WTC11 (cell line): ENCODE data around the gene FUT6. TPM values are rescaled to one million over a fixed set of nuclear protein-coding genes. Genes with fewer than 3 reads are reported as not detected.

Experiments
- ATAC-seq: fragments of 200-7000 bp; cut with Tn5 transposase; 2 replicates; pipeline ENCODE4 v1.10.0; 2021; ENCODE audit warnings: mild to moderate bottlenecking, moderate library complexity
- CTCF ChIA-PET: fragments of 300-600 bp; sonication (Branson Sonifier 250); formaldehyde crosslinking; loops from one replicate; lab custom pipeline; 2021; ENCODE audit warnings: antibody characterized with exemption; lab: Charles Lee
- POLR2A ChIA-PET: fragments of 350-600 bp; sonication (Branson Sonifier 250); formaldehyde crosslinking; loops from one replicate; lab custom pipeline; 2021; ENCODE audit warnings: antibody characterized with exemption; lab: Charles Lee
- DNase-seq: peaks from one replicate; pipeline ENCODE4 v3.0.0; 2021; ENCODE audit warnings: low spot score
- H3K27ac Mint-ChIP-seq: 2 replicates; pipeline ENCODE4 v1.8.0; 2021; ENCODE audit warnings: mixed read lengths
- H3K27me3 Mint-ChIP-seq: 2 replicates; pipeline ENCODE4 v1.8.0; 2021; ENCODE audit warnings: low read depth, mild to moderate bottlenecking, moderate library complexity, mixed read lengths
- H3K36me3 Mint-ChIP-seq: 2 replicates; pipeline ENCODE4 v1.8.0; 2021; ENCODE audit warnings: mixed read lengths
- H3K4me1 Mint-ChIP-seq: 2 replicates; pipeline ENCODE4 v1.8.0; 2022; ENCODE audit warnings: mixed read lengths
- H3K4me3 Mint-ChIP-seq: 2 replicates; pipeline ENCODE4 v1.8.0; 2021; ENCODE audit warnings: mild to moderate bottlenecking, moderate library complexity, mixed read lengths
- H3K9me3 Mint-ChIP-seq: 2 replicates; pipeline ENCODE4 v1.8.0; 2021; ENCODE audit warnings: mixed read lengths
- AR ChIP-seq: fragments of 250-450 bp; sonication (Bioruptor Pico); IDR thresholded peaks from 2 replicates; pipeline ENCODE4 v1.9.0; 2021; ENCODE audit warnings: mild to moderate bottlenecking
- ATF2 ChIP-seq: sonication (generic); formaldehyde crosslinking; IDR thresholded peaks from 2 replicates; pipeline ENCODE4 v1.8.1; 2022; ENCODE audit warnings: low read depth, missing genetic modification reagents, borderline replicate concordance
- CDX4 ChIP-seq: fragments of 250-450 bp; sonication (Bioruptor Pico); IDR thresholded peaks from 2 replicates; pipeline ENCODE4 v1.9.0; 2021; ENCODE audit warnings: moderate library complexity, mild to moderate bottlenecking, inconsistent platforms, borderline replicate concordance
- CREM ChIP-seq: sonication (generic); formaldehyde crosslinking; IDR thresholded peaks from 2 replicates; pipeline ENCODE4 v1.8.1; 2022; ENCODE audit warnings: mild to moderate bottlenecking, missing genetic modification reagents, moderate library complexity
- E2F4 ChIP-seq: sonication (generic); formaldehyde crosslinking; IDR thresholded peaks from 2 replicates; pipeline ENCODE4 v1.8.1; 2022; ENCODE audit warnings: low read depth, mild to moderate bottlenecking, moderate library complexity, missing genetic modification reagents, borderline replicate concordance
- EMX1 ChIP-seq: fragments of 250-450 bp; sonication (Bioruptor Pico); IDR thresholded peaks from 2 replicates; pipeline ENCODE4 v1.8.0; 2021; ENCODE audit warnings: mild to moderate bottlenecking
- GABPB1 ChIP-seq: sonication (generic); formaldehyde crosslinking; IDR thresholded peaks from 2 replicates; pipeline ENCODE4 v1.8.1; 2023; ENCODE audit warnings: mild to moderate bottlenecking, missing genetic modification reagents
- GTF2I ChIP-seq: fragments of 250-450 bp; sonication (Bioruptor Pico); conservative IDR thresholded peaks from 2 replicates; pipeline ENCODE4 v1.4.0; 2021; ENCODE audit warnings: mild to moderate bottlenecking
- NFE2L1 ChIP-seq: sonication (generic); formaldehyde crosslinking; IDR thresholded peaks from 2 replicates; pipeline ENCODE4 v1.8.1; 2023; ENCODE audit warnings: missing genetic modification reagents
- OVOL2 ChIP-seq: fragments of 250-450 bp; sonication (Bioruptor Pico); IDR thresholded peaks from 2 replicates; pipeline ENCODE4 v1.9.0; 2021; ENCODE audit warnings: mild to moderate bottlenecking, borderline replicate concordance
- TCF7 ChIP-seq: sonication (generic); formaldehyde crosslinking; IDR thresholded peaks from 2 replicates; pipeline ENCODE4 v1.8.0; 2022; ENCODE audit warnings: mild to moderate bottlenecking, low read depth, missing genetic modification reagents, moderate library complexity
- total RNA-seq: library from RNA; stranded (reverse); gene quantifications from 3 replicates; pipeline ENCODE4 v1.2.3, GENCODE V29; 2021
- TF ChIP-seq, protein P1 (sequence below): sonication (generic); formaldehyde crosslinking; IDR thresholded peaks from 2 replicates; pipeline ENCODE4 v1.8.0; 2023; ENCODE audit warnings: missing genetic modification reagents, mild to moderate bottlenecking, borderline replicate concordance
- TF ChIP-seq, protein P2 (sequence below): fragments of 250-450 bp; sonication (Bioruptor Pico); IDR thresholded peaks from 2 replicates; pipeline ENCODE4 v1.9.0; 2021; ENCODE audit warnings: mild to moderate bottlenecking, borderline replicate concordance
- TF ChIP-seq, protein P3 (sequence below): fragments of 200-600 bp; IDR thresholded peaks from 2 replicates; pipeline ENCODE4 v1.8.0; 2022; ENCODE audit warnings: antibody characterized with exemption

FUT6 gene
- total RNA-seq, 1 experiment from 2014 or later, result not detected

- H3K4me3 Mint-ChIP-seq, result no peak overlapping the region
- H3K27me3 Mint-ChIP-seq, result peaks cover 9% of the 10 kb centered on the region
- ATAC-seq (no peak), DNase-seq (no peak)
- no peak overlapping the region for H3K27ac Mint-ChIP-seq
- no peaks in the 10 kb centered on the region for H3K36me3 Mint-ChIP-seq
- ChIA-PET CTCF (interaction anchor here (0.7 to 6.1 kb wide), 3 partner anchors 9 to 201 kb away, joined by 3 to 70 read pairs (median 4); partner anchors contain the start of gene NRTN), POLR2A (interaction anchor here (0.6 kb wide), 1 partner anchor 122 kb away, joined by 6 read pairs; no protein-coding TSS in a partner anchor)
- no peaks in the 10 kb centered on the region for H3K4me1 Mint-ChIP-seq
- H3K9me3 Mint-ChIP-seq, result no peaks in the 10 kb centered on the region
- 0 out of 2 replicates have a peak, but pooled peaks have one; percentile 68 for TF ChIP-seq GTF2I
- no peak for TF ChIP-seq ATF2
These were observed 18.7 kb downstream of the FUT6 start for GRCh38 chr19:5820785-5821184.

DNA sequence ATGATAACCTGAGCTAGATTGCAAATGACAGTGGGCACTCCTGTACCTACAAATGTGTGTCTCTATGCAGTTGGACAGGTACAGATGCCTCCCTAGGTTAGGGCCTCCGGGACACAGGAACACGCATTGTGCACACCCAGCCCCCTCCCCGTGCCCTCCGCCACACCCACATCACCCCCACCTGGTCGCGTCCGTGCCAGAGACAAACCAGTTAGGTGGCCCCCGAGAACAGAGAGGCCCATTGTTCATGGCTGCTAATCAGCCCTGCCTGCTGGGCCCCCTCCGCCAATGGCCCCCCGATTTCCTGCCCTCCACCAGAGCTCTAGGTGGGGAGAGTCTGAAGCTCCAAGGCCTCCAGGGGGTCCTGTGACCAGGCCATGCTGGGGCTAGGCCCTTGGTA lies 20.9 kb downstream of the FUT6 start:
- Mint-ChIP-seq H3K27ac (no peak overlapping the region), H3K4me1 (no peaks in the 10 kb centered on the region), H3K27me3 (peaks cover 9% of the 10 kb centered on the region), H3K9me3 (no peaks in the 10 kb centered on the region), H3K4me3 (no peak overlapping the region)
- CTCF ChIA-PET, result interaction anchor here (2.4 kb wide), 1 partner anchor 14 kb away, joined by 8 read pairs; no protein-coding TSS in a partner anchor
- no peak for ATAC-seq
- no peak for TF ChIP-seq E2F4
- no peak for TF ChIP-seq CREM (CRISPR knock-in tag)
- TF ChIP-seq OVOL2 (CRISPR knock-in tag), result no peak
- TF ChIP-seq, protein P1, sequence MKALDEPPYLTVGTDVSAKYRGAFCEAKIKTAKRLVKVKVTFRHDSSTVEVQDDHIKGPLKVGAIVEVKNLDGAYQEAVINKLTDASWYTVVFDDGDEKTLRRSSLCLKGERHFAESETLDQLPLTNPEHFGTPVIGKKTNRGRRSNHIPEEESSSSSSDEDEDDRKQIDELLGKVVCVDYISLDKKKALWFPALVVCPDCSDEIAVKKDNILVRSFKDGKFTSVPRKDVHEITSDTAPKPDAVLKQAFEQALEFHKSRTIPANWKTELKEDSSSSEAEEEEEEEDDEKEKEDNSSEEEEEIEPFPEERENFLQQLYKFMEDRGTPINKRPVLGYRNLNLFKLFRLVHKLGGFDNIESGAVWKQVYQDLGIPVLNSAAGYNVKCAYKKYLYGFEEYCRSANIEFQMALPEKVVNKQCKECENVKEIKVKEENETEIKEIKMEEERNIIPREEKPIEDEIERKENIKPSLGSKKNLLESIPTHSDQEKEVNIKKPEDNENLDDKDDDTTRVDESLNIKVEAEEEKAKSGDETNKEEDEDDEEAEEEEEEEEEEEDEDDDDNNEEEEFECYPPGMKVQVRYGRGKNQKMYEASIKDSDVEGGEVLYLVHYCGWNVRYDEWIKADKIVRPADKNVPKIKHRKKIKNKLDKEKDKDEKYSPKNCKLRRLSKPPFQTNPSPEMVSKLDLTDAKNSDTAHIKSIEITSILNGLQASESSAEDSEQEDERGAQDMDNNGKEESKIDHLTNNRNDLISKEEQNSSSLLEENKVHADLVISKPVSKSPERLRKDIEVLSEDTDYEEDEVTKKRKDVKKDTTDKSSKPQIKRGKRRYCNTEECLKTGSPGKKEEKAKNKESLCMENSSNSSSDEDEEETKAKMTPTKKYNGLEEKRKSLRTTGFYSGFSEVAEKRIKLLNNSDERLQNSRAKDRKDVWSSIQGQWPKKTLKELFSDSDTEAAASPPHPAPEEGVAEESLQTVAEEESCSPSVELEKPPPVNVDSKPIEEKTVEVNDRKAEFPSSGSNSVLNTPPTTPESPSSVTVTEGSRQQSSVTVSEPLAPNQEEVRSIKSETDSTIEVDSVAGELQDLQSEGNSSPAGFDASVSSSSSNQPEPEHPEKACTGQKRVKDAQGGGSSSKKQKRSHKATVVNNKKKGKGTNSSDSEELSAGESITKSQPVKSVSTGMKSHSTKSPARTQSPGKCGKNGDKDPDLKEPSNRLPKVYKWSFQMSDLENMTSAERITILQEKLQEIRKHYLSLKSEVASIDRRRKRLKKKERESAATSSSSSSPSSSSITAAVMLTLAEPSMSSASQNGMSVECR (CRISPR knock-in tag), result no peak
- no peak for TF ChIP-seq CDX4 (CRISPR knock-in tag)
- TF ChIP-seq, protein P2, sequence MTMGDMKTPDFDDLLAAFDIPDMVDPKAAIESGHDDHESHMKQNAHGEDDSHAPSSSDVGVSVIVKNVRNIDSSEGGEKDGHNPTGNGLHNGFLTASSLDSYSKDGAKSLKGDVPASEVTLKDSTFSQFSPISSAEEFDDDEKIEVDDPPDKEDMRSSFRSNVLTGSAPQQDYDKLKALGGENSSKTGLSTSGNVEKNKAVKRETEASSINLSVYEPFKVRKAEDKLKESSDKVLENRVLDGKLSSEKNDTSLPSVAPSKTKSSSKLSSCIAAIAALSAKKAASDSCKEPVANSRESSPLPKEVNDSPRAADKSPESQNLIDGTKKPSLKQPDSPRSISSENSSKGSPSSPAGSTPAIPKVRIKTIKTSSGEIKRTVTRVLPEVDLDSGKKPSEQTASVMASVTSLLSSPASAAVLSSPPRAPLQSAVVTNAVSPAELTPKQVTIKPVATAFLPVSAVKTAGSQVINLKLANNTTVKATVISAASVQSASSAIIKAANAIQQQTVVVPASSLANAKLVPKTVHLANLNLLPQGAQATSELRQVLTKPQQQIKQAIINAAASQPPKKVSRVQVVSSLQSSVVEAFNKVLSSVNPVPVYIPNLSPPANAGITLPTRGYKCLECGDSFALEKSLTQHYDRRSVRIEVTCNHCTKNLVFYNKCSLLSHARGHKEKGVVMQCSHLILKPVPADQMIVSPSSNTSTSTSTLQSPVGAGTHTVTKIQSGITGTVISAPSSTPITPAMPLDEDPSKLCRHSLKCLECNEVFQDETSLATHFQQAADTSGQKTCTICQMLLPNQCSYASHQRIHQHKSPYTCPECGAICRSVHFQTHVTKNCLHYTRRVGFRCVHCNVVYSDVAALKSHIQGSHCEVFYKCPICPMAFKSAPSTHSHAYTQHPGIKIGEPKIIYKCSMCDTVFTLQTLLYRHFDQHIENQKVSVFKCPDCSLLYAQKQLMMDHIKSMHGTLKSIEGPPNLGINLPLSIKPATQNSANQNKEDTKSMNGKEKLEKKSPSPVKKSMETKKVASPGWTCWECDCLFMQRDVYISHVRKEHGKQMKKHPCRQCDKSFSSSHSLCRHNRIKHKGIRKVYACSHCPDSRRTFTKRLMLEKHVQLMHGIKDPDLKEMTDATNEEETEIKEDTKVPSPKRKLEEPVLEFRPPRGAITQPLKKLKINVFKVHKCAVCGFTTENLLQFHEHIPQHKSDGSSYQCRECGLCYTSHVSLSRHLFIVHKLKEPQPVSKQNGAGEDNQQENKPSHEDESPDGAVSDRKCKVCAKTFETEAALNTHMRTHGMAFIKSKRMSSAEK, result no peak
- TF ChIP-seq, protein P3, sequence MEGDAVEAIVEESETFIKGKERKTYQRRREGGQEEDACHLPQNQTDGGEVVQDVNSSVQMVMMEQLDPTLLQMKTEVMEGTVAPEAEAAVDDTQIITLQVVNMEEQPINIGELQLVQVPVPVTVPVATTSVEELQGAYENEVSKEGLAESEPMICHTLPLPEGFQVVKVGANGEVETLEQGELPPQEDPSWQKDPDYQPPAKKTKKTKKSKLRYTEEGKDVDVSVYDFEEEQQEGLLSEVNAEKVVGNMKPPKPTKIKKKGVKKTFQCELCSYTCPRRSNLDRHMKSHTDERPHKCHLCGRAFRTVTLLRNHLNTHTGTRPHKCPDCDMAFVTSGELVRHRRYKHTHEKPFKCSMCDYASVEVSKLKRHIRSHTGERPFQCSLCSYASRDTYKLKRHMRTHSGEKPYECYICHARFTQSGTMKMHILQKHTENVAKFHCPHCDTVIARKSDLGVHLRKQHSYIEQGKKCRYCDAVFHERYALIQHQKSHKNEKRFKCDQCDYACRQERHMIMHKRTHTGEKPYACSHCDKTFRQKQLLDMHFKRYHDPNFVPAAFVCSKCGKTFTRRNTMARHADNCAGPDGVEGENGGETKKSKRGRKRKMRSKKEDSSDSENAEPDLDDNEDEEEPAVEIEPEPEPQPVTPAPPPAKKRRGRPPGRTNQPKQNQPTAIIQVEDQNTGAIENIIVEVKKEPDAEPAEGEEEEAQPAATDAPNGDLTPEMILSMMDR, result no peak
- no peak for TF ChIP-seq TCF7
- no peak for TF ChIP-seq GABPB1
- TF ChIP-seq AR, result no peak
- no peak for TF ChIP-seq NFE2L1 (CRISPR knock-in tag)
- no peak for TF ChIP-seq EMX1 (CRISPR knock-in tag)
- TF ChIP-seq, all 79 proteins: peak for 0
- POLR2A ChIA-PET, result no interaction called here
- H3K36me3 Mint-ChIP-seq, result no peaks in the 10 kb centered on the region
- no peak for DNase-seq
